ENCODE results near the gene HIGD2B.
"Not testable (repeated sequence)": the region's sequence is repeated elsewhere in the genome, so short reads cannot be mapped to it uniquely, and the experiment has no call there.

Gene HIGD2B

DNA sequence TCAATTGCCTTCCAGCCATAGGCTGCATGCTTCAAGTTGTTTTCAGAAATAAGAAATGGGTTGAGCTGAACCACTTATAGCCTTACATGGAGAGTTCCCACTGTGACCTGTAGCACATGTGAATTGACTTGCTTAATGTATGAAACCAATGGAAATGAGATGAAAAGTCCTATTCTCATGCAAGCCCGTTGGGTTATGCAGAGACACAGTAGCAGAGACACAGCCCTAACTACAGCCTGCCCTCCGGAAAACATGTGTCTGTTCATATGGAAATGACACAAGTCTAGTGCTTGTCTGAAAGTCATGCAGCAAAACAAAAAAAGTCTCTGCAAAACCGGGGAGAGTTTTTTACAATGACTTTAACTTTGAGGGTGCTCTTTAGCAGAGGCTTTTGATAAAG lies 14.5 kb downstream of the HIGD2B start:
- DNase-seq, result no peak

- not testable (repeated sequence) for DNase-seq
Measured at GRCh38 chr15:72670656-72671352, 15.2 kb downstream of the HIGD2B start.

DNA sequence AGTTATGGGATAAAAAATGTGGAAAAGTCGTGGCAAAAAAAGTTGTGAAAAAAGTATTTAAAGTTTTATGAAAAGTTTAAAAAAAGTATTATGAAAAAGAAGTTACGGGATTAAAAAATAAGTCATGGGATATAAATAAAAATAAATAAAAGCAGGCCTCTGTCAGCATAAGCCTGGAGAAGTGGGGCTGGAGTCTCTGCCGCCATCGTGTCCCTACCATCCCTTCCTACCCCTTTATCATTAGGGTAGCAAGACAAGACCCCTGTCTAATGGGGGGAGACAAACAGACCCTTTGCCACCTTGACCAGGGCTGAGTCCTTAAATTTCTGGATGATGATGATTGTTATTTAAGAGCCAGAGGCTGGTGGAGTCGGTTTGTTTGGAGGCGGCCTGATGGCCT lies 16.2 kb downstream of the HIGD2B start:
- not testable (repeated sequence) for DNase-seq

- not testable (repeated sequence) for DNase-seq
Measured at GRCh38 chr15:72665706-72666105, 20.3 kb downstream of the HIGD2B start.

GRCh38 chr15:72663931-72664330 lies 22.1 kb downstream of the HIGD2B start:
- not testable (repeated sequence) for DNase-seq

GRCh38 chr15:72661081-72661480 lies 24.9 kb downstream of the HIGD2B start:
- DNase-seq, result not testable (repeated sequence)

DNA sequence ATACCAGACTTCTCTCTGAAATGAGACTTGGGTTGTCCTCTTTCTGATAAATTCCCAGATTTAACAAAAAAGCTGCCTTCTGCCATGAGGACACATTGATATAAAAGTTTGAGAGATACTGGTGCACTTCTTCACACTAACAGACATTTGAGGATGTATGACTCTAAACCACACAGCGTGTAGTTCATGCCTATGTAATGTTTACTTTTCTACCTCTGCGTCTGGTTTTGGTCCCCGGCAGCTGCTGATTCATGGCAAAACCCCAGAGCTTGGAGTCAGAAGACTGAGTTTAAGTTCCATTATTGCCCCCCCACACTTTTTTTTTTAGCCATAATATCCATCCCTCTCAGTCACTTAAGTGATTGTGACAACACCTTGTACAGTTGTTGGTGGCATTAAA lies 30.0 kb downstream of the HIGD2B start:
- not testable (repeated sequence) for DNase-seq

- DNase-seq, result not testable (repeated sequence)
Measured at GRCh38 chr15:72654397-72654796, 31.6 kb downstream of the HIGD2B start, which contains the start of gene GOLGA6B. TSS of gene GOLGA6B (plus strand) at chr15:72654697. CDS start at chr15:72654738, 41 bp downstream.

- not testable (repeated sequence) for DNase-seq
Measured at GRCh38 chr15:72648631-72649253, 37.2 kb downstream of the HIGD2B start.

GRCh38 chr15:72642271-72642670 lies 43.7 kb downstream of the HIGD2B start:
- not testable (repeated sequence) for DNase-seq

DNA sequence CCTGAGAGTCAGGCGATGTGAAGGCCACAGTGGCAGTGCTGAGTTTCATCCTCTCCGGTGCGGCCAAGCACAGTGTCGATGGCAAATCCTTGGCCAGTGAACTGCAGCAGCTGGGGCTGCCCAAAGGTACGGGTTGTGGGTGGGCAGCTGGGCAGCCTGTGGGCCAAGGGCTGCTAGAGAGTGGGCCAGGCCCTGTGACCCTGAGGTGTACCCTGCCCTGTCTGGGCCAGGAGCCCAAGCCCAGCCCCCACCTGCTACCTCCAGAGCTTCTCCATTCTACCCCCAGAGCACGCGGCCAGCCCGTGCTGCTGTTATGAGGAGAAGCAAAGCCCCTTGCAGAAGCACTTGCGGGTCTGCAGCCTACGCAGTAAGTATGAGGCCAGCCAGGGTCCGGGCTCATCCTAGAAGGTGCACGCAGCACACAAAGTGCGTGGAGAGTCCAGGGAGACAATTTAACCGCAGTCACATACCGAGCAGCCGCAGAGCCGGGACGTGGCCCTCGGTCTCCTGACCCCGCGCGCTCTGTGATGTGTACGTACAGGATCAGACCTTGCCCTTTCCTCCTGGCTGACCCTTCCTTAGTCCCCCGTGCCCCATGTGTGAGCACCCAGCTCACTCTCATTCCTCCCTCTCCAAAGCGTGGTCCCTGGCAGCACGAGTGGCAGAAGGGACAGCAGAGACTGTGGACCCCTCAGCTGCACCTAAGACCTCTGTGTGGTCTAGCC lies 46.1 kb downstream of the HIGD2B start:
- not testable (repeated sequence) for DNase-seq

GRCh38 chr15:72636519-72637282 lies 49.3 kb downstream of the HIGD2B start:
- not testable (repeated sequence) for DNase-seq

DNA sequence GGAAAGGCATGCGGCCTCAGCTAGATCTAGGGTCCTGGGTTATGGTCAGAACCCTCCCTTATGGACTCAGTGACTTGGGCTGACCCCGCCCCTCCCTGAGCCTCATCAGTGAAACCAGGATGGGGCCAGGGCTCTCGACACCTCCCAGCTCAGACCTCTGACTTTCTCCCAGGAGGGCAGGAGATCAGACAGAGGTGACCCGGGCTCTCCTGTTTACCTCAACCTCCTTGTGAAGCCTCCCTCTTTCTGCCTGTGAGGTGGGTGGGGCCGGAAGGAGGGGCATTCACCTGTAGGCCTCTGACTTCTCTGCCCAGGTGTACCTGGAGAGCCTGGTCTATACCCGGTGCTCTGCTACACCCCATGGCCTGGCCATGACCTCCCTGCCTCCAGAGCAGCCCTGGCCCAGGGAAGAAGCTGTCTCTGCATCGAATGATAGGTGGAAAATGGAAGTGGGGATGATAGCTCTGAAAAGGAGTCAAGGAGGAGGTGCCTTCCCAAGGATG lies 56.9 kb downstream of the HIGD2B start:
- not testable (repeated sequence) for DNase-seq

GRCh38 chr15:72628249-72629067 lies 57.5 kb downstream of the HIGD2B start:
- DNase-seq, result not testable (repeated sequence)

- DNase-seq, result not testable (repeated sequence)
Measured at GRCh38 chr15:72626153-72626552, 59.8 kb downstream of the HIGD2B start.

All from GDM1 (cell line).